Trophoblast cell (in vitro differentiated cells and primary cell): Measurements from ENCODE around the gene SELP. TPM values are rescaled to one million over a fixed set of nuclear protein-coding genes. Genes with fewer than 3 reads are reported as not detected.

Source experiments
- DNase-seq, 2 donors: peaks; one replicate each; pipeline ENCODE4 v3.0.0-alpha.2; 2016
- H2AFZ ChIP-seq: 2 replicates; pipeline ENCODE4 v1.6.1; 2013; ENCODE audit warnings: low read length, moderate library complexity, mild to moderate bottlenecking; ENCODE audit not compliant: insufficient read depth, poor library complexity
- H2AK5ac ChIP-seq: 2 replicates; pipeline ENCODE4 v1.6.1; 2013; ENCODE audit warnings: mild to moderate bottlenecking, low read length
- H2BK120ac ChIP-seq: 2 replicates; pipeline ENCODE4 v1.6.1; 2013; ENCODE audit warnings: low read length, mild to moderate bottlenecking, moderate library complexity; ENCODE audit not compliant: insufficient read depth, poor library complexity
- H2BK12ac ChIP-seq: 2 replicates; pipeline ENCODE4 v1.6.1; 2013; ENCODE audit warnings: mild to moderate bottlenecking, low read length, moderate library complexity
- H2BK5ac ChIP-seq: 2 replicates; pipeline ENCODE4 v1.6.1; 2013; ENCODE audit warnings: low read length, low read depth, moderate library complexity, mild to moderate bottlenecking; ENCODE audit not compliant: poor library complexity
- H3K14ac ChIP-seq: 2 replicates; pipeline ENCODE4 v1.6.1; 2013; ENCODE audit warnings: mild to moderate bottlenecking, low read length
- H3K18ac ChIP-seq: 2 replicates; pipeline ENCODE4 v1.6.1; 2013; ENCODE audit warnings: mild to moderate bottlenecking, low read length
- H3K23ac ChIP-seq: 2 replicates; pipeline ENCODE4 v1.6.1; 2013; ENCODE audit warnings: low read length
- H3K27ac ChIP-seq: 2 replicates; pipeline ENCODE4 v1.5.1; 2013; ENCODE audit warnings: low read depth, mild to moderate bottlenecking, inconsistent platforms, low read length, moderate library complexity
- H3K27me3 ChIP-seq: 2 replicates; pipeline ENCODE4 v1.6.1; 2013; ENCODE audit warnings: inconsistent platforms, mild to moderate bottlenecking, low read length, moderate library complexity; ENCODE audit not compliant: insufficient read depth
- H3K36me3 ChIP-seq, 2 experiments: 1 replicate in 1 of 2; 2 replicates in 1 of 2; pipeline ENCODE4 v1.6.1; 2013; ENCODE audit warnings: low read length in 2 of 2, mild to moderate bottlenecking in 2 of 2, moderate library complexity in 1 of 2; ENCODE audit not compliant: insufficient read depth in 2 of 2, control insufficient read depth in 1 of 2
- H3K4ac ChIP-seq: 2 replicates; pipeline ENCODE4 v1.6.1; 2013; ENCODE audit warnings: low read depth, mild to moderate bottlenecking, low read length, moderate library complexity
- H3K4me1 ChIP-seq, 2 experiments: 1 replicate in 1 of 2; 2 replicates in 1 of 2; pipeline ENCODE4 v1.6.1; 2013; ENCODE audit warnings: low read length in 2 of 2, mild to moderate bottlenecking in 2 of 2, moderate library complexity in 1 of 2; ENCODE audit not compliant: insufficient read depth in 2 of 2, control insufficient read depth in 1 of 2
- H3K4me2 ChIP-seq: 2 replicates; pipeline ENCODE4 v1.6.1; 2013; ENCODE audit warnings: inconsistent platforms, mild to moderate bottlenecking, low read length, moderate library complexity
- H3K4me3 ChIP-seq: 2 replicates; pipeline ENCODE4 v1.5.1; 2013; ENCODE audit warnings: mild to moderate bottlenecking, low read depth, low read length, inconsistent platforms
- H3K79me1 ChIP-seq: one replicate; pipeline ENCODE4 v1.6.1; 2013; ENCODE audit warnings: low read length
- H3K79me2 ChIP-seq: 2 replicates; pipeline ENCODE4 v1.6.1; 2013; ENCODE audit warnings: low read length, mild to moderate bottlenecking; ENCODE audit not compliant: control insufficient read depth, insufficient read depth, poor library complexity
- H3K9ac ChIP-seq: 2 replicates; pipeline ENCODE4 v1.6.1; 2013; ENCODE audit warnings: mild to moderate bottlenecking, low read length
- H3K9me3 ChIP-seq: 2 replicates; pipeline ENCODE4 v1.6.1; 2013; ENCODE audit warnings: low read depth, mild to moderate bottlenecking, control low read depth, inconsistent platforms, low read length; ENCODE audit not compliant: insufficient read depth
- H4K12ac ChIP-seq: 2 replicates; pipeline ENCODE4 v1.6.1; 2013; ENCODE audit warnings: low read depth, mild to moderate bottlenecking, low read length, moderate library complexity
- H4K8ac ChIP-seq: 2 replicates; pipeline ENCODE4 v1.6.1; 2013; ENCODE audit warnings: low read depth, mild to moderate bottlenecking, low read length, moderate library complexity
- H4K91ac ChIP-seq: one replicate; pipeline ENCODE4 v1.6.1; 2013; ENCODE audit warnings: low read depth, mild to moderate bottlenecking, low read length, moderate library complexity
- WGBS: extraction: QIAGEN DNeasy Blood & Tissue Kit; methylation state at CpG from one replicate; pipeline ENCODE4 v1.1.7; 2013; ENCODE audit warnings: missing lambda C conversion rate; ENCODE audit not compliant: insufficient read length, insufficient coverage; ENCODE audit errors: extremely low coverage; 5-methylcytosine and 5-hydroxymethylcytosine counted together
- polyA plus RNA-seq: library from polyadenylated mRNA; stranded (reverse); fragments of 200-250 nt; gene quantifications from 2 replicates; pipeline ENCODE4 v1.2.3, GENCODE V29; 2013

Gene SELP
- 0.03 and 0.07 TPM in 2 replicates for polyA plus RNA-seq

DNA sequence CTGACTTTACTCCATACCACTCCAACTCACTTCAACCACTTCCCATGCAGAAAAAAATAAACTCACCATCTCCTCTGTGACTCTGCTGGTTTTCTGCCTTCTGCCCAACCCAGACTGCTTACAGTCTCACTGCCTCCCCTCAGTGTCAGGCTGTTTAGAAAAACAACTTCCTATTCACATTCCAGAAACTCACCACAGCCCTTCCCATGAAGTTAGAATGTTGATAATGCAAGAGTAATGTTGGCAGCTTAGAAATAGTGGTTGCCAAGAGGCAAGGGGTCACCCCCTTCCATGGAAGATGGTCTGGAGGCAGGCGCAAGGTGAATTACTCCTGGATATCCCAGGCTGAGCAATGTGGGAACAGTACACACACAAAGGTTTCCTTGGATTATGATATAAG, at the start of gene SELP:
TSS of gene SELP (minus strand) at position 119 of the 400 bp plus-strand sequence. CDS start at position 69, 50 bp downstream.
- Histone ChIP-seq H2BK12ac (no peak within 1 kb of the TSS), H3K4me1 (no peaks in the 10 kb centered on the region), H2AFZ (no peak within 1 kb of the TSS), H3K18ac (no peak within 1 kb of the TSS), H4K8ac (no peak within 1 kb of the TSS), H2BK120ac (no peak within 1 kb of the TSS), H3K4ac (no peak within 1 kb of the TSS), H3K9me3 (peaks cover 7% of the 10 kb centered on the region), H3K36me3 (no peaks in the 10 kb centered on the region), H3K79me1 (no peaks in the 10 kb centered on the region), H4K12ac (no peak within 1 kb of the TSS), H3K4me2 (no peak within 1 kb of the TSS), H3K79me2 (no peaks in the 10 kb centered on the region), H3K23ac (no peak within 1 kb of the TSS), H3K9ac (no peak within 1 kb of the TSS), H3K4me3 (no peak within 1 kb of the TSS), H4K91ac (no peak within 1 kb of the TSS), H3K14ac (no peak within 1 kb of the TSS), H2AK5ac (no peak within 1 kb of the TSS), H3K27me3 (no peaks in the 10 kb centered on the region), H2BK5ac (no peak within 1 kb of the TSS), H3K27ac (no peak within 1 kb of the TSS)
- no peak for DNase-seq
- no CpG with 5 or more reads among the region's 1 CpG for WGBS

DNA sequence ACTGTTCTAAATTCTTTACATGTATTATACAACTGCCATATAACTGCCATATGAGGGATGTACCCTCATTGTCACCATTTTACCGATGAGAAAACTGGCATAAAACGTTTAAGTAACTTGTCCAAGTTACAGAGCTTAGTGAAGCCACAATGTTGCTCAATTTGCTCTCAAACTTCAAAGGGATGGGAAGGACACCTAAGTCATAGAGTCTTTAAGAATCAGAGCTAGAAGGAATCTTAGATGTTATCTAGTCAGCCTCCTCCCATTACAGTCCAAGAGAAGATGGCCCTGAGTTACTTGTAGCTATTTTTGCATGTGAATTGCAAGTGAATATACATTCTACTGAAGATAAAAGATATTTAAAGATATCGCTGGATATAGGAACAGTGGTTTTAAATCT, 49.8 kb upstream of the SELP start:
- no peak overlapping the region for H3K4me2 ChIP-seq
- H3K27ac ChIP-seq = no peak overlapping the region
- no peak overlapping the region for H4K91ac ChIP-seq
- H3K27me3 ChIP-seq = no peaks in the 10 kb centered on the region
- no peak overlapping the region for H3K23ac ChIP-seq
- peak; percentile 30 to 73 for DNase-seq
- no peaks in the 10 kb centered on the region for H3K36me3 ChIP-seq
- no peak overlapping the region for H2AK5ac ChIP-seq
- H3K9me3 ChIP-seq = no peaks in the 10 kb centered on the region
- peaks cover 0 to 2% of the 10 kb centered on the region in 2 experiments for H3K4me1 ChIP-seq
- H4K8ac ChIP-seq = no peak overlapping the region
- no peak overlapping the region for H2BK120ac ChIP-seq
- H3K4me3 ChIP-seq = no peak overlapping the region
- no peak overlapping the region for H2BK12ac ChIP-seq
- no peak overlapping the region for H3K4ac ChIP-seq
- H3K79me2 ChIP-seq = no peaks in the 10 kb centered on the region
- H3K79me1 ChIP-seq = no peaks in the 10 kb centered on the region
- H3K9ac ChIP-seq = no peak overlapping the region
- H3K18ac ChIP-seq = no peak overlapping the region
- H4K12ac ChIP-seq = no peak overlapping the region
- no CpG with 5 or more reads among the region's 3 CpGs for WGBS
- no peak overlapping the region for H2BK5ac ChIP-seq
- H2AFZ ChIP-seq = no peak overlapping the region
- no peak overlapping the region for H3K14ac ChIP-seq

DNA sequence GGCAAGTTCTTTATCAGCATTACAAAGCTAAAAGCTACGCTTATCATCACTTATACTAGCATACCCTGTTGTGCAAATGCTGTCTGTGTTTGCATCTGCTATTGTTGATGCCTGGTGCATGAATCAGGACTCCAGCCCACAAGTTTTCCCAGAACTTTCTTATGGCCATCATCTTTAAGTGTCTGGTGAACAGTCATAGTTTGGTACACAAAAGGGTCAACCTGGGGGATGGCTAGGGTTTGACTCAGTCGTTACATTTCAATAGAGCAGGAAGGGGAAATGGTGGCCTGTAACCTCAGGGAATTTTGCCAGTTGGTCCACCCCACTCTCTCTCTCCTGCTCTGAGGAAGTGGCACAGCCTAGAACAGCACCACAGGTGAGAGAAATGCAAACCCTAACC, 46.1 kb upstream of the SELP start:
- DNase-seq = peak; percentile 54 to 63
- Histone ChIP-seq H3K79me2 (no peaks in the 10 kb centered on the region), H2BK5ac (no peak overlapping the region), H4K8ac (no peak overlapping the region), H3K4me1 (no peaks in the 10 kb centered on the region), H3K36me3 (no peaks in the 10 kb centered on the region), H3K4ac (no peak overlapping the region), H4K91ac (no peak overlapping the region), H3K27me3 (no peaks in the 10 kb centered on the region), H3K14ac (no peak overlapping the region), H3K9me3 (no peaks in the 10 kb centered on the region), H3K23ac (no peak overlapping the region), H4K12ac (no peak overlapping the region), H2AK5ac (no peak overlapping the region), H3K9ac (no peak overlapping the region), H3K4me3 (no peak overlapping the region), H3K79me1 (no peaks in the 10 kb centered on the region), H2BK12ac (no peak overlapping the region), H3K27ac (no peak overlapping the region), H3K18ac (no peak overlapping the region), H2AFZ (no peak overlapping the region), H3K4me2 (no peak overlapping the region), H2BK120ac (no peak overlapping the region)
- no CpG with 5 or more reads among the region's 2 CpGs for WGBS

DNA sequence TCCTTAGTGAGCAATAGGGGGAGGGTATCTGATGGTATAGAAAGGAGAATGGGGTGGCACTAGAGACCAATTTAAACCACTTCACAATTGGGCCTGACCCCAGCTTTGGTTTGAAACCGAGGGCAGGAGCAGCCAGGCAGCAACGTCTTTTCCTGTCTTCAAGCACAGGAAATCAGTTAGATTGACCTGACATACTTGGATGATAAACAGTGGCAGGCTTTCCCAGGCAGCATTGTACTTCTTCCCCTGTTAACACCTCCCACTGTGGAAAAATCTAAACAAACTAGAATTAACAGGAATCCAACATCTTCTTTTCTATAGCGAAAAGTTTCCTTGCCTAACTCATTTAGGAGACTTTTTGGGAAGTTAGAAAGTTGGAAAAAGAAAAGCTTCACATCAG, 40.9 kb upstream of the SELP start:
- H3K79me1 ChIP-seq = no peaks in the 10 kb centered on the region
- H3K23ac ChIP-seq = no peak overlapping the region
- no peak overlapping the region for H3K18ac ChIP-seq
- no peaks in the 10 kb centered on the region for H3K79me2 ChIP-seq
- no peaks in the 10 kb centered on the region for H3K4me1 ChIP-seq
- no peak for DNase-seq
- WGBS = no CpG with 5 or more reads among the region's 3 CpGs
- no peaks in the 10 kb centered on the region for H3K36me3 ChIP-seq
- no peak overlapping the region for H4K8ac ChIP-seq
- no peak overlapping the region for H3K14ac ChIP-seq
- H4K12ac ChIP-seq = no peak overlapping the region
- H3K4me2 ChIP-seq = no peak overlapping the region
- no peak overlapping the region for H2AFZ ChIP-seq
- no peak overlapping the region for H2BK120ac ChIP-seq
- H3K9ac ChIP-seq = no peak overlapping the region
- H3K27me3 ChIP-seq = no peaks in the 10 kb centered on the region
- H2BK5ac ChIP-seq = no peak overlapping the region
- H3K9me3 ChIP-seq = no peaks in the 10 kb centered on the region
- H4K91ac ChIP-seq = no peak overlapping the region
- H3K4ac ChIP-seq = no peak overlapping the region
- no peak overlapping the region for H3K27ac ChIP-seq
- no peak overlapping the region for H3K4me3 ChIP-seq
- no peak overlapping the region for H2AK5ac ChIP-seq
- no peak overlapping the region for H2BK12ac ChIP-seq
